ENCODE measurements around the gene PRKCZ.
A peak's percentile ranks its signal among the peaks of the same experiment; 100 is the strongest.

PRKCZ gene

GRCh38 chr1:2067981-2068380, 17.8 kb downstream of the PRKCZ start:
- DNase-seq: no peak

DNA sequence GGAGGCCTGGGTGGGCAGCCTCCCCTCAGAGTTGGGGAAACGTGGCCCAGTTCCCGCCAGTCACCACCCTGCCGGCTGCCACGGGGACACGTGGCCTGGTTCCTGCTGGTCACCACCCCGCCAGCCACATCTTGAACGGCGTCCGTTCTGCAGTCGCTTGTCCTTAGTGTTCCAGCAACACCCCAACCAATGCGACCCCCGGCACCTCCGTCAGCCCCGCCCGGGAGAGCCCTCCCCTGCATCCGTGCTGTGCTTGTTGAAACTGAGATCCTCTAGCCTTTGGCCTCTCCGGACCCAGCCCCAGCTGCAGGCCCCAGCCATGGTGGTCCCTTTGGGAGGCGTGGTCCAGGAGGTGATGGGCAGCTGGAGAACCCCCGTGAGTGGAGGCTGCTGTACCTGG, 18.7 kb downstream of the PRKCZ start:
- DNase-seq: no peak

DNA sequence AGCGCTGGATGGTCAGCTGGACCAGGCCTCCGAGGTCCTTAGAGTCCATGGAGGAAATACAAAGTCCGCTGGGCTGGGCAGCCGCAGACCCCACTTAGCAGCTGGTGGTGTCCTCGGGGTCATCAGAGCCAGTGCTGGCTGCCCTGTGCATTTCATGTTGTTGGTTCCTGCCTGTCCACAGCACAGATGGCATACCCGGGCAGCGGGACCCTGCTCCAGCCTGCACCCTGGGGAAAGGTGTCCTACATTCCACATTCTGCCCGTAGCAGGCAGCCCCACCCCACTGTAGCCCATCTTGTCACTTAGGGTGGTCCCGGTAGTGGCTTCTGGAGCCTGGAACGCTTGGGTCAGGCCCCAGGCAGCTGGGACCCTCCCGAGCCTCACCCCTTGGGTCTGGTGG, 19.8 kb downstream of the PRKCZ start:
- DNase-seq: no peak

DNA sequence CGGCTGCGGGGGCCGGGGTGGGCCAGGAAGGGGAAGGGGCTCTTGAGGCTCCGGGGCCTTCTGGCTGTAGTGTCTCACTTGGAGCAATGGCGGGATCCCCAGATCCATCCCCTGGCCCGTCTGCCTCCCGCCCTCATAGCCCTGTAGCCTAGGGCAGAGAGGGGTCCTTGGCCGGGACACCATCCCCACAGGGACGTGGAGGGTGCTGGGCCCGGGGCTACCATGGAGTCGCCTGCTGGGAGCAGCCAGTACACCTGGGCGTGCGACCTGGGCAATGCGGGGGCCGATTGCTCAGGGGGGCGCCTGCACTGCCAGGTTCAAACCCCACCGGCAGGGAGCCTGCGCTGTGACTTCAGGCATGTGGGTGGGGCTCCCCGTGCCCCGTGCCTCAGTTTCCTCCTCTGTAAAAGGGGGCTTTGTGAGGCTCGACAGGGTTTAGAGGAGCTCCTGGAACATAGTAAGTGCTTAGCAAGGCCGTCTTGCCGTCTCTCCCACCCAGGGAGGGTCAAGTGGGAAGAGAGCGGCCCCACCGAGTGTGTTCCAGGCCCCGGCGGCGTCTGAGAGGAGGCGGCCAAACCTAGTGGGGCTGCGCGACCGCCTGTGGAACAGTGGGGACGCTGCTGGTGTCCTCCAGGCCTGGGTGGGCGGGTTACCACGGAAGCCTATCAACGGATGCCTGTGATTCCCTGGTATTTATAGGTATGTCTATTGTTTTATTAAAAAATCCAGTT, 20.8 kb downstream of the PRKCZ start:
- no peak for DNase-seq

DNA sequence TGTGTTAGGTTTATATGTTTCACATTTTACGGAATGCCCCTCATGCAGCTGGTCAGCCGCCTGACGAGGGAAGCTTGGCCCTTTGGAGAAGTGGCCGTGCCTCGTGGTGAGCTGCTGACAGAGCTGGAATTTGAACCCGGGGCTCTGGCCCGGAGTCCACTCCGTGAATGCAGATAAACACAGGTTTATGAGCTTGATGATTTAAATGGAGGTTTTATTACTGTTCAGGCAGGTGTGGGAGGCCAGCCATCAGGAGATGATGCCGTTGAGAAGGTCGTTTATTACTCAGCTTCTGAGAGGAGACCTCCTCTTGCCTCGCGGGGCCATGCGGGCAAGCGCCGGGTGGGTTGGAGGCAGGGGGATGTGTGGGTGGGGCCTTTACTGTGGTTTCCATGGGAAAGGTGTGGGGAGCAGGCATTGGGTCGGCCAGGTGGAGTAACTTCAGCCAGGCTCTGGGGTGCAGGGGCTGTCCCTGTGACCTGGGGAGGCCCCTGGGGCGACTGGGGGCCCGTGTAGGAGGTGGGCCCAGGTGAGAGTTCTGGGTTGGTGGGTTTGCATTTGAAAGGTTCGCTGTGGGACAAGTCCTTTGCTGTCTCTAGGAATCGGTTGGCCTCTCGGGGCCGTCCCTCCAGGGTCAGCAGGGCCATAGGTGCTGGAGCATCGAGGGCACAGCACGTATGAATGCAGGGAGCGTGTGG, 22.0 kb downstream of the PRKCZ start:
- DNase-seq: no peak

GRCh38 chr1:2072891-2073290, 22.7 kb downstream of the PRKCZ start:
- DNase-seq: no peak

DNA sequence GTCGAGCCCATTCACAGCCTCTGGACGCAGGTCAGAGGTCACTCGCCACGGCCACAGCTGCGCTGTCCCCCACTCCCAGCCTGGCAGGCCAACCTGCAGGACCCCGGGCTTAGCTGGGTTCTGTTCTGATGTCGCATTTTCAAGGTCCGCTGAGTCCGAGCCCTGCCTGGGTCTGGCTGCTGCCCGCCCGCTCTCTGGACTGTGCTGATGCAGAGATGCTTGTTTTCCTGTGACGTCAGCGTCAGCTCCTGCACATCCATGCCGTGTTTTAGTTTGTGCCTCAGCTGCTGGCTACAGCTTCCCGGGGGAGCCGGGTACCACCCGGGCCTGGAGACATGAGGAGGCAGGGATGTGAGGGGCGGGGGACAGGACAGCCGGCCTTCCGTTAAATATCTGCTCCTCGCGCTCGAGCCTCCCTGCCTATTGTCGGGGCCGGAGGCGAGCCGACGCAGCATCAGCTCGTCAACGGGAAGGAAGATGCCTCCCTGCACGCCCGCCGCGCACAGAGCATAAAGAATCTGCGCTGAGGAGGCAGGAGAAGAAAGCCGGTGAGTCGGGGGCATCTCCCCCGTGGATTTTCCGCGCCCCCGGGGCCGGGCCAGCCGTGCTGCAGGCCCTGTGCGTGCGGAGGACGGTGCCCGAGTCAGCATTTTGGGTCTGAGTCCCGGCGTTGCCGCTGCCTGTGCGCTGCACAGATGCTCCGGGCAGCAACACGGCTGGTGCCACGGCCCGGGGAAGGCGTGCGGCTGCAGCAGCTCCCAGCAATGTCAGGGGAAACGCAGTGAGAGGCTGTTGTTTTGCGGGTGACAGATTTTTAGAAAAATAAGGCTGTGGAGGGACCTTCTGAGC, 23.4 kb downstream of the PRKCZ start:
- no peak for DNase-seq

GRCh38 chr1:2074396-2074795, 24.2 kb downstream of the PRKCZ start:
- no peak for DNase-seq

DNA sequence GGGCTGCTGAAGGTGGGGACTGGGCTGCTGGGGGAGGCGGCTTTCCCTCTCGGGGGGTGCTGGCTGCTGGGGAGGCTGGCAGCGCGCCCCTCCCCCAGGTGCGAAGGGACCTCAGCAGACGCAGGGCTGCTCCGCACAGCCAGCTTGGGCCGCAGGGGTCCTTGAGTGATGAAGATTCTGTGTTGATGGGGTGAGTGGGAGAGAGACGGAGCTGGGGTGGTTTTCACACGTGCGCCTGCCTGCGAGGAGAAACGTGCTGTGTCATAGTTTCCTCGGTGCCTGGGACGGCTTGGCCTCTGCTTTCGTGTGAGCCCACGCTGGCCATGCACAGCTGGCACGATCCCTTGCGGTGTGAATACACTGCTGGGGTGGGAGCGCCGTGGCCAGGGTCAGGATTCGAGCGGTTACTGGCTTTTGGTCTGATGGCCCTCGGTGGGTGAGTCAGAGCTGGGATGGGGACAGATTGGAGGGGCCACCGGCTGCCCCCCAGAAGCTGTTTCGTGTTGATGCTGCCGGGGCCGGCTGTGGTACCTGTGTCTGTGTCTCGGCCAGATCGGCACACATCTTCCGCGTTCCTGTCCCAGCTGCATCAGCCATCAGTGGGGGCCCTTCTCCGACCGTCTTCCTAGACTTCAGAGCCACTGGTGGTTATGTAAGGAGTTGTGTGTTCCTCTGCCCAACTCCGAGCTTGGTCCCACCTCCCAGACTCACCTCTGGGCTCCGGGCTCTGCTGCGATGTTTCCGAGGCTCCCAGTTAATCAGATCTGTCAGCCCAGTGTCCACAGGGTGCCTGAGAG, 24.9 kb downstream of the PRKCZ start:
- DNase-seq: no peak

DNA sequence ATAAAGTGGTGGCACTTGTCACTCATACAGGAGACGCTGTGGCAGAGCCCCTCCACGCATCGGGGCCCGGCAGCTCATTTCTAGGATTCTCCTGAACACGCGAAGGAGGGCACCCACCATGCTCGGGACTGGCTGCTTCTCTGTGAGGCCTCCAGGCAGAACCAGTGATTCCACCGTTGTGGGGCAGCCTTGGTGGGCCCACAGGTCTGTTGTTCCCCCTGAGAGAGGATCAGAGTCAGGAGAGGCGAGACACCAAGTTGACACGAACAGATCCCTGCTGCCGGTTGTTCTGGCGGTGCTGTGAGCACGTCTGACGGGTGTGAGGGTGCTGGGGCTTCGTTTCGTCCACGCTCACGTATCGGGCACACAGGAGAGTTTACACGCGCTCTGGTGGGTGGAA, 26.6 kb downstream of the PRKCZ start:
- DNase-seq: no peak

DNA sequence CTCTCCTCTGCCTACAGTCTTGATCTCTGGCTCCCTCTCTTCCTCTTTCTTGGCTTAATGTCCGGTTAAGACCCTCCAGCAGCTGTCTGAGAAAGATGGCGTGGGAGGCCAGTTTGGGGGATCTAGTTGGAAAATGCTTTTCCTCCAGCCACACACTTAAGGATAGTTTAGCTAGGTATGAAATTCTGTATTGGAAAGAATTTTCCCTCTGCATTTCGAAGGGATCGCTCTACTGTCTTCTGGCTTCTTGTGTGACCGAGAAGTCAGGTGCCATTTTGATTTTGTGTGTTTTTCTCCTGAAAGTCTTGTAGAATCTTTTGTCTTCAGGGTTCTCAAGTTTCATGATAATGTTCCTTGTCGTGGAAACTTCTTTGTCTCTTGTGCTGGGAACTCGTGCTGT, 28.0 kb downstream of the PRKCZ start:
- no peak for DNase-seq

- DNase-seq: no peak
These were observed 29.3 kb downstream of the PRKCZ start for GRCh38 chr1:2079396-2080085.

DNA sequence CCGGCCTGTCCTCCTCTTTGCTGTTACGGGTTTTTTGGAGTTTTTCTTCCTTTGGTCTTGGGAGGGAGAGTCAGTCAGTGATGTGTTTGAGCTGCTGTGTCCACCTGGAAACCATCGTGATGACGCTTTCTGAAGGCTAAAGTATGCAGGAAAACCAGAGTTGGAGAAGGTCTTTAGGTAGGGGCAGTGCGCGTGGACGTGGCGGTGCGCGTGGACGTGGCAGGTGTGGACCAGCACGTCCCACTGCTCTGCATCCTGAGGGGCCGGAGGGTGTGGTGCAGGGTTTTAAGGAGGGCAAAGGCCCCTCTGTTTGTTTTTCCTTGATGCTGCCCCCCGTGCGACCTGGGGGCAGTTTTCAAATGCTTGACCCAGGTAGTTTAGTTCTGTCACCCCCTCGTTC, 29.9 kb downstream of the PRKCZ start:
- DNase-seq: no peak

- DNase-seq: no peak
These were observed 30.7 kb downstream of the PRKCZ start for GRCh38 chr1:2080884-2081283.

- DNase-seq: no peak
These were observed 31.2 kb downstream of the PRKCZ start for GRCh38 chr1:2081326-2081885.

DNA sequence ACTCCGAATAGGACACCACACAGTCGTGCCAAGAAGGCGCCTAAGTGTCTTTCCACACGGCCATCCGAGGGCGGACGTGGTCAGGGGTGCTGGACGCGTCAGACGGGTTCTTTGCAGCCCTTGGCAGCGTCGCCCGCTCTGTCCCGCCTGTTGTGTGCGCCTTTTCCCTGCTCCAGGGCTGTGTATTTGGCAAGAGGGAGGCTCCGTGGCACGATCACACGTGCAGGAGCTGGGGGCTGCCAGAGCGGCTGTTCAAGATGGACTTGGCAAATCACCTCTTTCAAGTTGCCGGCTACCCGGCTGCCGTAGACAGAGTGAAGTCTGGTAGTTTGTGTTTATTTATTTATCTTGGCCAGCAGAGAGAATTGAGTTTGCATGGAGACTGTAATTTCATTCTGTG, 31.9 kb downstream of the PRKCZ start:
- no peak for DNase-seq

DNA sequence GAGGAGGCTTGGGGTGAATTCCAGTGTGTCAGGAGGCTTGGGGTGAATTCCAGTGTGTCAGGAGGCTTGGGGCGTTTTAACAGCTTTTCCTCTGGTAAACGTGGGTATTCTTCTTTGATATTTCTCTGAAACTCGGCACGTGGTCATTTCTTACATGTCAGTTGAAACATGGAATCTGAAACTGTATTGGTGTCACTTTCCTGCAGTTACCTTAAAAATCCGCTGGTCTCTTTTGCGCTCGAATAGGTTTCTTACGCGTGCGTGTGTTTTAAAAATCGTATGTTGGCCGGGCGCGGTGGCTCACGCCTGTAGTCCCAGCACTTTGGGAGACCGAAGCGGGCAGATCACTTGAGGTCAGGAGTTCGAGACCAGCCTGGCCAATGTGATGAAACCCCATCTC, 33.5 kb downstream of the PRKCZ start:
- no peak for DNase-seq

GRCh38 chr1:2084306-2084705, 34.1 kb downstream of the PRKCZ start:
- DNase-seq: no peak

DNA sequence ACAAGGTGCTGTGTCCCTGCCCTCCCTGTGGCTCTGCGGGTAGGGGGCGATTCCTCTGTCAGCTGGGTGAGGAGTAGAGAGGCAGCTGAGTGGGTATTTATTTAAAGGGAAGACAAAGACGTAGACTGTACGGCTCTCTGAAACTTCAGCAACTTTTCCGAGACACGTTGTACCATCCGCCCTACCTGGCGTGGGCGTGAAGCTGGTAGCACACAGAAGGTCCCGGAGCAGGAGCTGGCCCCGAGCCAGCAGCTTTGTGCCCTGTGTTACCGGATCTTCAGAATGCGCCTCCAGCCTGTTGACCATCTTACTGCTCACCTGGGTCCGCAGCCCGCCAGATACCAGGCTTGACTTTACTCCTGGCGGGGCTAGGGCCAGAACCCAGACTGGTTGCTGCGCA, 34.9 kb downstream of the PRKCZ start:
- DNase-seq: no peak

- DNase-seq: no peak
These were observed 36.4 kb downstream of the PRKCZ start for GRCh38 chr1:2086446-2087078.

DNA sequence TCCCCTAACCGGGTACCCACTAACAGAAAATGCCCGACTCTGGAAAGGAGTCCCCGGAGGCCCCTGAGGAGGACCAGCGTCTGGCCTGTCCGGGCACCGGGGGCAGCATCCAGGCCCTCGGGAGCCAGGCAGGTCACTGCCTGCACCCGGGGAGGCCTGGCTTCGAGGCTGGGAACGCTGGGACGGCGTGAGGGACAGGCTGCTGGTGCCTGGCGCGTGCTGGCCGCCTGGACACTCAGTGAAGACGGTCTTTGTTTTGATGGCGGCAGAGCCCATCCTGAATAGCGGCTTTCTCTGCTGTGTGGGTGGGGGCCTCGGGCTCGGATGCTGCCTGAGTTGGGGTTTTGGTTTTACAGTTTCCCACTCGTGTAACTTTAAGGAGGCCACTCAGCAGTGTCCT, 37.6 kb downstream of the PRKCZ start:
- no peak for DNase-seq

DNA sequence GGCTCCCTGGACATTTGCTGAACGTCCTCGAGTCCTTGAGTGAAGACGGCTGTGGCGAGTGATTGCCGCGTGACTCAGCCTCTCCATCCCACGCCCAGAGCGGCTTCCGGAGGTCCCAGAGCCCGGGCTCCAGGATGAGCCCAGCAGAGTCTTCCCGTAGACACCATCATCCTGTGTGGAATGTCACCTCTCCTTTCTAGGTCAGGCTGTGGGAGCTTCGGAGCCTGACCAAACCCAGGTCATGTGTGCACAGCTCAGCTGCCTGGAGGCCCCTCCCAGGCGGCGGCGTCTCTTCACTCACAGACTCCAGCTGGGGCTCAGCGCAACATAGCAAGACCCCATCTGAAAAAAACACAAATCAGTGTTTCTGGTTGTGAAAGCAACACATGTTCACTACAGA, 38.2 kb downstream of the PRKCZ start:
- DNase-seq: peak; percentile 19
